SK-N-MC (cell line): ENCODE measurements around the gene LIX1.
"Not testable (repeated sequence)": the region's sequence is repeated elsewhere in the genome, so short reads cannot be mapped to it uniquely, and the experiment has no call there.

Experiments used
- EZH2 ChIP-seq: fragments of 200-600 bp; sonication (generic); IDR thresholded peaks from one replicate; pipeline ENCODE4 v1.6.1; 2017; ENCODE audit warnings: antibody characterized with exemption
- FOXP2 ChIP-seq: optimal IDR thresholded peaks from 2 replicates; pipeline ENCODE3; 2011; ENCODE audit warnings: mild to moderate bottlenecking, moderate library complexity; ENCODE audit not compliant: insufficient read depth; ENCODE audit errors: extremely low read length, control extremely low read depth
- POLR2AphosphoS5 ChIP-seq: IDR thresholded peaks from 2 replicates; pipeline ENCODE4 v1.6.1; 2012; ENCODE audit warnings: mild to moderate bottlenecking, low read depth, low read length, borderline replicate concordance

DNA sequence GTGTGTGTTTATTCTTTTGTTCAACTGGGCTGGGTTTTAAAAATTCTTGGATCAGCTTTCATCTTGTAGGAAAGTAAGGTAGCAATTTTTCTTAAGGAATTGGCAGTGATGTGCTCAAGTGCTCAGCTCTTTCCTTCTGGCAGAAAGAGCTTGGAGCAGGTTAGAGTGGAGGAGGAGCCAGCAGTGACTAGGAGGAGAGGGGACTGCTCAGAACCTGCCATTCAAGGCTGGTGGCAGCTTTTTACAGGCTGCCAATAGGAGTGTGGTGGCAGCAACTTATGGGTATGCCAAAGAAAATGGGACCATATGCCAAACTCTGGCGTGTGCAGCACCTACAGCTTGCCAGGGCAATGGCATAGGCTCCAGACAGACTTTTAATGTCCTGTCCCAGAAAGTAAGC, 2.2 kb downstream of the LIX1 start:
- TF ChIP-seq POLR2AphosphoS5, EZH2, FOXP2: not testable (repeated sequence)
